Muscle layer of duodenum (tissue), 2 donors: ENCODE results near the gene LPCAT1.
"Not testable (repeated sequence)": the region's sequence is repeated elsewhere in the genome, so short reads cannot be mapped to it uniquely, and the experiment has no call there.

Source experiments
- H3K27ac ChIP-seq: one replicate; pipeline ENCODE4 v1.7.0; 2013; ENCODE audit warnings: mild to moderate bottlenecking, low read length
- H3K27me3 ChIP-seq: one replicate; pipeline ENCODE4 v1.7.0; 2013; ENCODE audit warnings: low read depth, mild to moderate bottlenecking, control low read depth, low read length
- H3K36me3 ChIP-seq, 2 donors: one replicate each; pipeline ENCODE4 v1.7.0; 2013; ENCODE audit warnings: low read length in 2 of 2, control low read depth in 1 of 2, mild to moderate bottlenecking in 1 of 2; ENCODE audit not compliant: insufficient read depth in 2 of 2, control insufficient read depth in 1 of 2
- H3K4me1 ChIP-seq, 2 donors: one replicate each; pipeline ENCODE4 v1.7.0; 2013; ENCODE audit warnings: low read length in 2 of 2, mild to moderate bottlenecking in 2 of 2, control low read depth in 1 of 2, moderate library complexity in 1 of 2; ENCODE audit not compliant: insufficient read depth in 2 of 2, control insufficient read depth in 1 of 2
- H3K4me3 ChIP-seq, 2 donors: one replicate each; pipeline ENCODE4 v1.7.0; 2013; ENCODE audit warnings: low read length in 2 of 2, low read depth in 1 of 2, mild to moderate bottlenecking in 1 of 2
- H3K9me3 ChIP-seq, 2 donors: one replicate each; pipeline ENCODE4 v1.7.0; 2013; ENCODE audit warnings: low read length in 2 of 2, control low read depth in 1 of 2, mild to moderate bottlenecking in 1 of 2; ENCODE audit not compliant: control insufficient read depth in 1 of 2
- donor health status: healthy.

Gene LPCAT1

DNA sequence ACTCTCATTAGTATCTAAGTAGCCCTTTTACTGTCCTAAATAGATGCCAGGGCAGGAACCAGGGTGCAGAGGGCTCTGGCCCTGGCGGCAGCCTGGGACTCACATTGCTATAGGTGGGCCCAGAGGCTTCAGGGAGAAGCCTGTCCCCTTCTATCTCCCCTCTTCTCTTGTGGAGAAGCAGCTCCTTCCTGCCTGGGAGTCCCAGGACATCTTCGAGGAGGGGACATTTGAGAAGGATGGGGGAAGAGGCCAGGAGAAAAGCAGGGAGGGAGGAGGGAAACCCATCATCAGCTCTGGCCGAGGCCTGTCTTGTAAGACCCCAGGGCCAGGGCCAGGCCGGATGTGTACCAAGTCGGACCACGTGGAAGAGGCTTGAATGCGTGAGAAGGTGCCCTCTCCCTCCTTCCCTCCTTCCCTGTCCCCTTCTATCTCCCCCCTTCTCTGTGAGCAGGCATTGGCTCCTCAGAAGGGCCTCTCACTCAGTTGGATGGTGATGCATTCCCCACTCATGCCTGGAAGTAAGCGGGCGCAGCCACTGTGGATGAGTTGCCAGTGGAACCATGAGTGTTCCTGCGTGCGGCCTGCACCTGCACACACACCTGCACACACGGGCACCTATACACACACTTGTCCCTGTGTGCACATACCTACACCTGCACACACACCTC, 20.7 kb upstream of the LPCAT1 start:
- H3K4me1 ChIP-seq: no peaks in the 10 kb centered on the region
- H3K27ac ChIP-seq: no peak overlapping the region
- no peaks in the 10 kb centered on the region for H3K36me3 ChIP-seq
- H3K27me3 ChIP-seq: no peaks in the 10 kb centered on the region
- H3K9me3 ChIP-seq: no peaks in the 10 kb centered on the region
- no peak overlapping the region for H3K4me3 ChIP-seq

DNA sequence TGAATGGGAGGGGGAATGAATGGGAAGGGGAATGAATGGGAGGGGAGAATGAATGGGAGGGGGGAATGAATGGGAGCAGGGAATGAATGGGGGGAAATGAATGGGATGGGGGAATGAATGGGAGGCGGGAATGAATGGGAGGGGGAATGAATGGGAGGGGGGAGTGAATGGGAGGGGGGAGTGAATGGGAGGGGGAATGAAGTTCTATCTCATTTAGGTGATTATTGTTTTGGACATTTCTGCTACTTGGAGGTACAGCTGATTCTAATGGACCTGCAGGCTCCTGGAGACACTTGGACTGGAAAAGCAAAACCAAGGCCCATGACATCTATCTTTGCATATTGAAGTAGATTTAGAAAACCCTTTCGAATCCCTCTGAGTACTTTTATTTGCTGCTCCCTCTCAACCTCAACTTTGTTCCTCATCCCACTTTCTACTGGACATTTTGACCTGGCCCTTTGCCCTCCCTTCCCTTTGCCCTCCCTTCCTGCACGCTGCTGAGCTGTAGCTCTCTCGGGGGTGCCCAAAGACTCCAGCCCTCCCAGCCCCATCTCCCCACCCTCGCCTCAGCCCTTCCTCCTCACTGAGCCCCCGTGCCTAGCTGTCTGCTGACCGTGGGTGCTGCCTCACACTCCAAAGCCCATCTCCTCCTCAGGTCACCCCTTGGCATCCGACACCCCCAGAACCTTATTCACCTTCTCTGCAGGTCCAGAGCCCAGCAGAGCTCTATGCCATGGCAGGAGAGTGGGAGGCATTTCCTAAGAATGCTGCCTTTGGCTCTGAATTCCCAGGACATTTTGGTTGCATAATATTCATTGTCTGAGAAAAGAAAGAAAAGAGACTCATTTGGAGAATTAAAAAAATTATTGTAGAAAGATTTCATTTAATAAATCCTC, 19.9 kb upstream of the LPCAT1 start:
- no peaks in the 10 kb centered on the region for H3K36me3 ChIP-seq
- no peaks in the 10 kb centered on the region for H3K9me3 ChIP-seq
- H3K4me3 ChIP-seq: no peak overlapping the region
- H3K27me3 ChIP-seq: no peaks in the 10 kb centered on the region
- H3K27ac ChIP-seq: no peak overlapping the region
- H3K4me1 ChIP-seq: no peaks in the 10 kb centered on the region

DNA sequence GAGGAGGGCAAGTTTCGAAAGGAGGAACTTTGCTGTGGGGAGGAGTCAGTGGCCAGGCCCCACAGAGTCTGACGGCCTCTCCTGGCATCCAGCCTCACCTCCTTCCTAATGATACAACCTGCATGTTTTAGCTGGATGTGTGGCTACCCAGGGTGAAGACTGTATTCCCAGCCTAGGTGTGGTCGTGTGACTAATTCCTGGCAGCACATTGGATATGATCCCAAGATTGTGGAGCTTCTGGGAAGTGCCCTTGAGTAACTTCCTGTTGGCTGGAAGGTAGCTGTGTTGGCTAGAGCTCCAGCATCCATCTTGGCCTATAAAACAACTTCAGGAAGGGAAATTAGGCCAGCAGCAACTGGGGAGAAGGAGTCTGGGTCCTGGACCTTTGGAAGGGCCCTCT, 19.0 kb upstream of the LPCAT1 start:
- H3K27ac ChIP-seq: no peak overlapping the region
- no peaks in the 10 kb centered on the region for H3K27me3 ChIP-seq
- no peaks in the 10 kb centered on the region for H3K4me1 ChIP-seq
- no peaks in the 10 kb centered on the region for H3K36me3 ChIP-seq
- H3K9me3 ChIP-seq: no peaks in the 10 kb centered on the region
- no peak overlapping the region for H3K4me3 ChIP-seq

DNA sequence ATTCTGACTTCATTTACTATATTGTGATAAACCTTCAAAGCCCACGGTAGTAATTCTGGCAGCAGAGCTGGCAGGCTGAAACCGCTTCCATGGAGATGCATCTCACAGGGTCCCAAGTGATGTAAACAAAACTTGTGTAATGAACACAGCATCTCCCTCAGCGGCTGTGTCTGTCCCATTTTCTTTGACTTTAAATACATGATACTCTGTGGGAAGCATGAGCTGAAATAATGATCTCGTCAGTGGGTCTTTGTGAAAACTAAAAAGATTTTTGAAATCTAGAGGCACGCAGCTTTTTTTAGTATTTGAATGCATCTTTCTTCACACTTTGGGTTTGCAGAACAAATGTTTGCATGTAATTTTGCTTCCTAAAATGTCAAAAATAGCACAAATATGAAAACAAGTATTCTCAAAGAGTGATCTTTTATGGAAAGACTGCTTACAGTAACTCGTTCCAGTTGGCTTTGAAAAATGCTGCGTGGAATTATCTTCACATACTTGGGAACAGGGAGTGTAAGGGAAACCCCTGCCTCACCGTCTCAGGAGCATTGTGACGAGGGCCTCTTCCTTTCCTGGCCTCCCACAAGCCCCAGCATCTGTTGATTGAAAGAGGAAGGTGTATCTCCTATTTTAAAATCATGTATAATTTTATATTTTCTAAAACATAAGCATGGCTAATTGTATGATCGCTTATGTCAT, 18.1 kb upstream of the LPCAT1 start:
- Histone ChIP-seq H3K27me3 (no peaks in the 10 kb centered on the region), H3K4me3 (no peak overlapping the region), H3K9me3 (no peaks in the 10 kb centered on the region), H3K36me3 (no peaks in the 10 kb centered on the region), H3K4me1 (no peaks in the 10 kb centered on the region), H3K27ac (peak overlapping the region; percentile 10)

DNA sequence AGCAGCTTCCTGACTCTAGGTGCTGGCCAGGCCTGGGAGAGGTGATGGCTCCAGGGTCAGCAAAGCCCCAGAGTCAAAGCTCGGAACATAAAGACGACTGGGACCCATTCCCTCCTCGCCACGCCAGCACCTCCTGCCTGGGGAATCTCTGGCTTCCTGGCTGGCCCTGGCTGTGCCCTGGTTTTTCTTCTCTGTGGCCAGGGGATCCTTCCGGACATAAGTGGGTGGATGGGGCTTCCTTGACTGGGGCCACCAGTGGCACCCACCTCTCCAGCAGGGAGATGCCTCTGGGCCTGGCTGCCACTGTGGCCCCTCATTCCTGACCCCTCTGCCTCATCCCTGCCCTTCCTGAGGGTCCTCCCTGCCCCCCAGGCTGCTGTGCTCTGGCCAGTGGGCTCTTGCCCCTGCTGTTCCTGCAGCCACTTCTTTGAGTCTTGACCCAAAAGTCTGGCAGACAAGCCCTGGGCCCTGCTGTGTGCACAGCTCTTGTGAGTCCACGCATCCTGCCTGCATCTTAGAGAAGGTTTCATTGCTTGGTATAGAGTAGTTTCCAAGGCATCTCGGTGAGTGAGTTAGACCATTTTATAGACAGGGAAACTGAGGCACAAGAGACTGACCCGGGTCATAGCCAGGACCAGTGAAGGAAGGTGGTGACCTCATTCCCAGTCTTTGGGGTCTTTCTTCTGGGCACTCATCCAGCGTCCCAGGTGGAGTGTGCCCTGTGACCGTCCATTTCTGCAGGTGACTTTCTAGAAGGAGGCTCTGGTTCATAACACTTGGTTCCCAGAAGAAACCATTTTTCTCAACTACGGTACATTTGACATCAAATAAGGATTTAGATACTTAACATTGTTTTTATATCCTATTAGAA, 17.3 kb upstream of the LPCAT1 start:
- peak overlapping the region; percentile 10 for H3K27ac ChIP-seq
- H3K4me3 ChIP-seq: no peak overlapping the region

DNA sequence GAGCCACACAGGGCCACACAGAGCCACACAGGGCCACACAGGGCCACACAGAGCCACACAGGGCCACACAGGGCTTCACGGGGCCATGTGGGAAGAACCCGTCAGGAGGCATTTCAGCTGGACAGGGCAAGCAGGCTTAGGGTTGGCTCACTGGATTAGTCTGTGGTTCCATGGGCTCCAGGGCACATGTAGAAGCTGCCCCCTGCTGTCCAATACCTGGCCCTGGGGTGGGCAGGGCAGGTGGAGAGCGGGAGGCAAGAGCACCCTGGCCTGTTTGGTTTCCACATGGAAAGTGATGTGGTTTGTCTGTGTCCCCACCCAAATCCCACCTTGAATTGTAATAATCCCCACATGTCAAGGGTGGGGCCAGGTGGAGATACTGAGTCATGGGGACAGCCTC, 16.4 kb upstream of the LPCAT1 start:
- Histone ChIP-seq H3K27me3 (no peaks in the 10 kb centered on the region), H3K4me3 (no peak overlapping the region), H3K36me3 (no peaks in the 10 kb centered on the region), H3K9me3 (no peaks in the 10 kb centered on the region), H3K27ac (no peak overlapping the region), H3K4me1 (no peaks in the 10 kb centered on the region)

More for the DNA sequence above, 17.3 kb upstream of the LPCAT1 start:
- Histone ChIP-seq H3K4me1 (no peaks in the 10 kb centered on the region), H3K36me3 (no peaks in the 10 kb centered on the region), H3K9me3 (no peaks in the 10 kb centered on the region), H3K27me3 (no peaks in the 10 kb centered on the region)

DNA sequence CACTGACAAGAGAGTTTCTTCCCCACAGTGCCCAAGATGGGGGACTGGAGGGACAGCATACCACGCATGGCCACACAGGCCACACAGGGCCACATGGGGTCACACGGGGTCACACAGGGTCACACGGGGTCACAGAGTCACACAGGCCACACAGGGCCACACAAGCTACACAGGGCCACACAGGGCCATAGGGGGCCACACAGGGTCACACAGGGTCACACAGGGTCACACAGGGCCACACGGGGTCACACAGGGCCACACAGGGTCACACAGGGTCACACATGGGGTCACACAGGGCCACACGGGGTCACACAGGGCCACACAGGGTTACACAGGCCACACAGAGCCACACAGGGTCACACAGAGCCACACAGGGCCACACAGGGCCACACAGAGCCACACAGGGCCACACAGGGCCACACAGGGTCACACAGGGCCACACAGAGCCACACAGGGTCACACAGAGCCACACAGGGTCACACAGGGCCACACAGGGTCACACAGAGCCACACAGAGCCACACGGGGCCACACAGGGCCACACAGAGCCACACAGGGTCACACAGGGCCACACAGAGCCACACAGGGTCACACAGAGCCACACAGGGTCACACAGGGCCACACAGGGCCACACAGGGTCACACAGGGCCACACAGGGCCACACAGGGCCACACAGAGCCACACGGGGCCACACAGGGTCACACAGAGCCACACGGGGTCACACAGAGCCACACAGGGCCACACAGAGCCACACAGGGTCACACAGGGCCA, 15.8 kb upstream of the LPCAT1 start:
- not testable (repeated sequence) for H3K27ac ChIP-seq, H3K4me1 ChIP-seq, H3K4me3 ChIP-seq, H3K36me3 ChIP-seq, H3K9me3 ChIP-seq, H3K27me3 ChIP-seq

DNA sequence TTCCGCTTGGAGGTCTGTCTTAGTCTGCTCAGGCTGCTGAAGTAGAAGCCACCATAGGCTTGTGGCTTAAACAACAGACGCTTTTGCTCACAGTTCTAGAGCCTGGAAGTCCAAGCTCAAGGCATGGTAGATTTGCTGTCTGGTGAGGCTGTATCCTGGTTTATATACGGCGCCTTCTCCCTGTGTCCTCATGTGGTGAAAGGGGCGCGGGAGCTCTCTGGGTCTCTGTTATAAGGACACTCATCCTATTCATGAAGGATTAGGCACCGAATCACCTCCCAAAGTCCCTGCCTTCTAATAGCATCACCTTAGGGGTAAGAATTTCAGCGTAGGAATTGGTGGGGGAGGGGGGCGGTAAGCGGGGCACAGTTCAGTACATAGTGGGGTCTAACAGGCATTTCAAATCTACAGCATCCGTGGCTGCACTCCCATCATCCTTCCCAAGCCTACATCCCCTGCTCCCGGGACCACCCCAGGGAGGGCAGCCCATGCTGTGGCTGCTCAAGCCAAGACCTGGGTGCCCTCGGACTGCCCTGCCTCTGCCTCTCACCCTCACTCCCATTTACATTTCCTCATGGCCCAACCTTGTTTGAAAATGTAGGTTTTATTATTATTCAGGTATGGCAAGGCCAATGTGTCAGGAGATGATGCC, 15.1 kb upstream of the LPCAT1 start:
- Histone ChIP-seq H3K4me3 (no peak overlapping the region), H3K27me3 (no peaks in the 10 kb centered on the region), H3K27ac (no peak overlapping the region), H3K4me1 (no peaks in the 10 kb centered on the region), H3K9me3 (no peaks in the 10 kb centered on the region), H3K36me3 (no peaks in the 10 kb centered on the region)

DNA sequence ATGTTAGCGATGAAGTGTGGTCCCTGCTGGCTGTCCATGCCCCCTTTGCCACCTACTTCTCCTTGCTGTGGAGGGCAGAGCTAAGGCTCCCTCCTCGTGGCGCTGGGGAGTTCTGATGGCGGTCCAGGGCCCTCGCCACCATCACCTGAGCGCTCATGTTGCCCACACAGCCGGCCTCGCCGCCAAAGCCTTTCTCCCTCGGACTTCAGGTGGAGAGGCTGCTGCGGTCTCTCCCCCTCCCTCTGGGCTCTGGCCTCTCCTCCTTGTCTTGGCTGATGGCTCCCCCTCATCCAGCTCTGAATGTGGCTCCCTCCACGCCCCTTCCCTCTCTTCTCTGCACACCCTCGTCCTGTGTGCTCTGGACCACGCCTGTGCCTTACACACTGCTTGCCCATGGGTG, 14.5 kb upstream of the LPCAT1 start:
- no peaks in the 10 kb centered on the region for H3K9me3 ChIP-seq
- no peaks in the 10 kb centered on the region for H3K36me3 ChIP-seq
- H3K27me3 ChIP-seq: no peaks in the 10 kb centered on the region
- no peak overlapping the region for H3K27ac ChIP-seq
- H3K4me1 ChIP-seq: no peaks in the 10 kb centered on the region
- H3K4me3 ChIP-seq: no peak overlapping the region

DNA sequence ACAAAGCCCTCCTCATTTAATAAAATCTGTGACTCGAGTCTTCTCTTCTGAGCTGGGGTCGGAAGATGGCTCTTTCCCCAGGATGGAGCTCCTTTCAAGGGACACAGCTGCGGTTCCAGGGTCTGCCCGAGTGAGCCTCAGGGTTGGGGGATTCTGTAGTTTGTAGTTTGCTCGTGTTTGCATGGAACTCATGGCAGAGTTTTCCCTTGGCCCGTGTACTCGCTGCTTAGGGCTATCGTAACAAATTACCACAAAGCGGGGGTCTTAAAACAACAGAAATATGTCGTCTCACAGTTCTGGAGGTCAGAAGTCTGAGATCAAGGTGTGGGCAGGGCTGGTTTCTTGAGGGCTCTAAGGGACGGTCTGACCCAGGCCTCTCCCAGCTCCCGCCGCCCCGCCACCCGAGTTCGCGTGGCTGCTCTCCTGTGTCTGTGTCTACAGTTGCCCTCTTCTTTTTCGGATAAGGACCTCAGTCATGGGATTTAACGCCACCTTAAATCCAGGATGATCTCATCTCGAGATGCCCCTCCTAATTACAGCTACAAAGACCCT, 13.9 kb upstream of the LPCAT1 start:
- Histone ChIP-seq H3K4me1 (no peaks in the 10 kb centered on the region), H3K4me3 (no peak overlapping the region), H3K36me3 (no peaks in the 10 kb centered on the region), H3K9me3 (no peaks in the 10 kb centered on the region), H3K27me3 (no peaks in the 10 kb centered on the region), H3K27ac (no peak overlapping the region)
